ENCODE data around the gene CALCOCO1. TPM values are rescaled to one million over a fixed set of nuclear protein-coding genes. Genes with fewer than 3 reads are reported as not detected.

CALCOCO1 gene
- total and polyA plus RNA-seq, 7 donors = 24.0 to 322 (median 232) TPM

GRCh38 chr12:53747095-53747494 lies 19.8 kb upstream of the CALCOCO1 start:
- intact Hi-C loops (cut with DNase I) = loop anchor here (5.0 kb wide), 1 partner anchor 205 kb away; no protein-coding TSS in a partner anchor
- Histone ChIP-seq H3K27me3 (peaks cover 7 to 45% (median 31%) of the 10 kb centered on the region in 3 donors), H3K27ac (no peak overlapping the region), H3K4me3 (no peak overlapping the region), H3K4me1 (peaks cover 0 to 25% (median 23%) of the 10 kb centered on the region in 4 donors), H3K9me3 (no peaks in the 10 kb centered on the region), H3K36me3 (no peaks in the 10 kb centered on the region)
- no peak for TF ChIP-seq EP300 (IDR thresholded peaks at IDR 0.05)
- TF ChIP-seq POLR2A (IDR thresholded peaks at IDR 0.05) = no peak
- TF ChIP-seq POLR2AphosphoS5 (IDR thresholded peaks at IDR 0.05) = no peak
- TF ChIP-seq CTCF (IDR thresholded peaks at IDR 0.05) = no peak
- DNase-seq = no peak
- WGBS, 2 donors = 27 to 30% methylated on average over 5 of the region's 5 CpGs

- TF ChIP-seq CTCF (IDR thresholded peaks at IDR 0.05) (peak; percentile 100), POLR2AphosphoS5 (IDR thresholded peaks at IDR 0.05) (peak in 2 of 4 donors; percentile 23 to 41), EP300 (IDR thresholded peaks at IDR 0.05) (no peak), POLR2A (IDR thresholded peaks at IDR 0.05) (no peak)
- DNase-seq = peak; percentile 96
- 0% methylated on average over 20 of the region's 20 CpGs for WGBS, 2 donors
- Histone ChIP-seq H3K9me3 (no peaks in the 10 kb centered on the region), H3K4me3 (no peak overlapping the region), H3K36me3 (no peaks in the 10 kb centered on the region), H3K27ac (no peak overlapping the region), H3K27me3 (peaks cover 10 to 49% (median 33%) of the 10 kb centered on the region in 3 donors), H3K4me1 (peaks cover 0 to 21% (median 19%) of the 10 kb centered on the region in 4 donors)
- intact Hi-C loops (cut with DNase I) = loop anchor here (1.0 to 5.0 kb wide), 2 partner anchors 45 to 204 kb away; no protein-coding TSS in a partner anchor
Observed at GRCh38 chr12:53746592-53747092, 19.4 kb upstream of the CALCOCO1 start.

GRCh38 chr12:53744751-53745150 lies 17.5 kb upstream of the CALCOCO1 start:
- Histone ChIP-seq H3K27ac (no peak overlapping the region), H3K27me3 (peaks cover 20 to 68% (median 51%) of the 10 kb centered on the region in 3 donors), H3K9me3 (no peaks in the 10 kb centered on the region), H3K4me1 (peaks cover 0 to 10% (median 9%) of the 10 kb centered on the region in 4 donors), H3K4me3 (no peak overlapping the region), H3K36me3 (no peaks in the 10 kb centered on the region)
- TF ChIP-seq CTCF (IDR thresholded peaks at IDR 0.05) = no peak
- TF ChIP-seq POLR2A (IDR thresholded peaks at IDR 0.05) = no peak
- no peak for TF ChIP-seq POLR2AphosphoS5 (IDR thresholded peaks at IDR 0.05)
- no peak for TF ChIP-seq EP300 (IDR thresholded peaks at IDR 0.05)
- WGBS, 2 donors = 47 to 70% methylated on average over 6 of the region's 6 CpGs
- intact Hi-C loops (cut with DNase I) = loop anchor here (5.0 kb wide), 1 partner anchor 202 kb away; no protein-coding TSS in a partner anchor
- no peak for DNase-seq

- no peaks in the 10 kb centered on the region for H3K9me3 ChIP-seq
- no peak overlapping the region for H3K27ac ChIP-seq
- no peak overlapping the region for H3K4me3 ChIP-seq
- DNase-seq = no peak
- no peaks in the 10 kb centered on the region for H3K36me3 ChIP-seq
- WGBS, 2 donors = 89 to 96% methylated on average over 1 of the region's 1 CpG
- H3K4me1 ChIP-seq = peaks cover 0 to 16% (median 15%) of the 10 kb centered on the region in 4 donors
- intact Hi-C loops (cut with DNase I) = no loop called here
- no peak for TF ChIP-seq CTCF (IDR thresholded peaks at IDR 0.05)
- no peak for TF ChIP-seq POLR2AphosphoS5 (IDR thresholded peaks at IDR 0.05)
- no peak for TF ChIP-seq POLR2A (IDR thresholded peaks at IDR 0.05)
- TF ChIP-seq EP300 (IDR thresholded peaks at IDR 0.05) = no peak
- H3K27me3 ChIP-seq = peaks cover 27 to 69% (median 58%) of the 10 kb centered on the region in 3 donors
Observed at GRCh38 chr12:53744130-53744441, 16.8 kb upstream of the CALCOCO1 start.

Data from sigmoid colon (tissue), 7 donors.